GM12801 (cell line): ENCODE measurements around the gene IL18BP.

Source experiments
- TF ChIP-seq, protein P1 (sequence below): IDR thresholded peaks from one replicate; pipeline ENCODE4 v1.5.1; 2011; ENCODE audit warnings: control low read depth; ENCODE audit not compliant: insufficient read length; ENCODE audit errors: extremely low read depth

The IL18BP gene

DNA sequence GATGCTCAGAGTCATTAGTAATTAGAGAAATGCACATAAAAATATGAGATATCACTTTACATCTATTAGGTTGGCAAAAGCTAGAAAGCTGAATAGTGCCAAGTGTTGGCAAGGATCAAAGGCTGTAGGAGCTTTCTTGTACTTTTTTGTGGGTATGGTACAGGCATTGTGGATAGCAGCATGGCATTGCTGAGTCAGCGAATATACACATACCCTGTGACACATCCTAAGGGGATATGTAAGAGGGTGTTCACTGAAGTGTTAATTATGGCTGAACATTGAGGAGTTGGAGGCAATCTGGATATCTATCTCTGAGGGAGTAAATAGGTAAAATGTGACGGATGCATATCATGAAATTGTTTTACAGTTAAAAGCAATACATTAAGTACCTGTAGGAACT, 27.0 kb upstream of the IL18BP start:
- TF ChIP-seq, protein P1, sequence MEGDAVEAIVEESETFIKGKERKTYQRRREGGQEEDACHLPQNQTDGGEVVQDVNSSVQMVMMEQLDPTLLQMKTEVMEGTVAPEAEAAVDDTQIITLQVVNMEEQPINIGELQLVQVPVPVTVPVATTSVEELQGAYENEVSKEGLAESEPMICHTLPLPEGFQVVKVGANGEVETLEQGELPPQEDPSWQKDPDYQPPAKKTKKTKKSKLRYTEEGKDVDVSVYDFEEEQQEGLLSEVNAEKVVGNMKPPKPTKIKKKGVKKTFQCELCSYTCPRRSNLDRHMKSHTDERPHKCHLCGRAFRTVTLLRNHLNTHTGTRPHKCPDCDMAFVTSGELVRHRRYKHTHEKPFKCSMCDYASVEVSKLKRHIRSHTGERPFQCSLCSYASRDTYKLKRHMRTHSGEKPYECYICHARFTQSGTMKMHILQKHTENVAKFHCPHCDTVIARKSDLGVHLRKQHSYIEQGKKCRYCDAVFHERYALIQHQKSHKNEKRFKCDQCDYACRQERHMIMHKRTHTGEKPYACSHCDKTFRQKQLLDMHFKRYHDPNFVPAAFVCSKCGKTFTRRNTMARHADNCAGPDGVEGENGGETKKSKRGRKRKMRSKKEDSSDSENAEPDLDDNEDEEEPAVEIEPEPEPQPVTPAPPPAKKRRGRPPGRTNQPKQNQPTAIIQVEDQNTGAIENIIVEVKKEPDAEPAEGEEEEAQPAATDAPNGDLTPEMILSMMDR, result no peak

DNA sequence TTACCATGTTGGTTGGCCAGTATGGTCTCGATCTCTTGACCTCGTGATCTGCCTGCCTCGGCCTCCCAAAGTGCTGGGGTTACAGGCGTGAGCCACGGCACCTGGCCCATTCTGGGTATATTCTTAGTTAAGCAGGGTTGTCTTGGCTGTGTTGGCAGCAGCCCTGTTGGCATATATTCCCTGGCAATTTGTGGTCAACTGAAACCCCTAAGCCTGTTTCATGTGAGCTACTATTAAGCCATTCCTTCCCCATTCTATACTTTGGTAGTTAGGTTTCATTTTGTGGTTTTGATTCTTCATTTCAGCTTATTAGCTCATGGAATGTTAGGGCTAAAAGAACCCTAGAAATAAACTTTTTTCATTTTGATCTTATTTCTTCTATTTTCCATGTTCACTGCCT, 22.2 kb upstream of the IL18BP start:
- TF ChIP-seq, protein P1, result no peak

DNA sequence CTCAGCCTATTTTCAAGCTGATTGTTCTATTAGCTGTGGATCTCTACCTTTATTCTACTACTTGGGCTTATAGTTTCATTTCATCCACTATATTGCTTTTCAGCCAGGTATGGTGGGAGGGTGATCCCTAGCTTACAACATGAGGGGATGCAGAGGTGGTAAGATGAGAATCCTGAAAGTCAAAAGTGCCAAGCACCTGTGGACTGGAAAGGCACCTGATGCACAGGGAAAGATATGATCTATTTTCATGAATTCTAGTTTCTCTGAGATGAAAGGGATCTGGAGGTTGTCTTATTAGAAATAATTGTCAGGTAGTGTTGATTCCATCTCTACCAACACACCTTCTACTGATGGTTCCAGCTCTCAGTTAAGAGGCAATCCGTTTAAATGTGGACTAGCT, 21.6 kb upstream of the IL18BP start:
- TF ChIP-seq, protein P1, result no peak

DNA sequence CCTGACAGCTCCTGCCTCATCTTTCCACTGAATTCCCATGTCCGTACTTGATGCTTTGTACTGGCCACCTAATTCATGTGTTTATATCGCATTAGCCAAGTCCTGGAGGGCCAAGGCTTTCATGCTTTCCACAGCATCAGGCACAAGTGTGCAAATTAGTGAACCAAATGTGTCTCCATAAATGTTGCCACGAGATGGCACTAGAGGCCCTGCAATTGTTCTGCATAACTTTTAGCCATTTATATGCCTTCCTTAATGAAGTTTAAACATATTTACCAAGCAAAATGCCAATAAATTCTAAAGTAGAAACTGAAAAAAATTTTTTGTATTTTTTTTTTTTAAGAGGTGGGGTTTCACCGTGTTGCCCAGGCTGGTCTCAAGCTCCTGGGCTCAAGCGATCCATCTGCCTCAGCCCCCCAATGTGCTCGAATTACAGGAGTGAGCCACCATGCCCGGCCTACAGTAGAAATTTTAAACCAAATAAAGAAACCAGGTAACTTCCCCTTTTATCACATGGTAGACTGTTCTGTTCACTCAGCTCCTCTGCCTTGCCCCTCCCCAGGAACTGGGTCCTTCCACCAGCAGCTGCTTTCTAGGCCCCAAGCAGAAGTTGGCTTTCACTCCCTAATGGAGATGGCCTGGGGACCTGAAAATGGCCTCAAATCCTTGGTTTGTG, 20.8 kb upstream of the IL18BP start:
- TF ChIP-seq, protein P1, result no peak

DNA sequence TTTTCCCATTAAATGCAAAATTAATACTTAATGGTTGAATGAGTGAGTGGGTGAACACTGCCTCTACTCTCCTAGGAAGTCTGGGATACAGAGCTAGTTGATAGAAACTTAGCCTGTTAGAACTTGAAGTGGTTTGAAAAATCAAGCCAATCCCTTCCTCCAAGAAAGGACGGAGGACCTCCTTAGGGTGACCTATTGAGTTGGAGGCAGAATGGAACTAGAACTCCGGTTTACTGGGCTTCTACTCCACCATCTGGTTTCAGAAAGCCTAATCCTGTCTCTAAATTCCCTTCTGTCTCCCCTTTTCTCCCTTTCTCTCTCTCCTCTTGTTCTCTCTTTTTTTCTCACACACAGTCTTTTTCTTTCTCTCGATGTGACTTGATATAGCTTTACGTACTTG, 19.6 kb upstream of the IL18BP start:
- TF ChIP-seq, protein P1, result no peak

DNA sequence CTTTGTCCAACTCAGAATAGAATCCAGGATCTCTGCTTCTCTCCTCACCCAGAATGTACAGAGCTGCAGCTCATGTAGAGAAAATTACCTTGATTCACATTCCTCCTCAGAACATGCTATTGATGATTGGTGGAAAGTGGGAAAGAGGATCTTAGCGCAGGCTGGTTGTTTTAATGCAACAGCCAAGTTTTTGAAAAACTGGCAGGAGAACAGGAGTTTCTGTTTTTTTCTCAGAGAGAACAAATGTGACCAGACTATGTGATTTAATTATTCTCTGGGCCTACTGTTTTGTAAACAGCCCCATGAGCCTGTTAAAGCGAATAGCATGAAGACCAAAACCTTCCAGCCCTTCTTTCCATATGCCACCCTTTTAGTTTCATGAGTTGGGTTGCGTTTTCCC, 19.1 kb upstream of the IL18BP start:
- TF ChIP-seq, protein P1, result no peak

DNA sequence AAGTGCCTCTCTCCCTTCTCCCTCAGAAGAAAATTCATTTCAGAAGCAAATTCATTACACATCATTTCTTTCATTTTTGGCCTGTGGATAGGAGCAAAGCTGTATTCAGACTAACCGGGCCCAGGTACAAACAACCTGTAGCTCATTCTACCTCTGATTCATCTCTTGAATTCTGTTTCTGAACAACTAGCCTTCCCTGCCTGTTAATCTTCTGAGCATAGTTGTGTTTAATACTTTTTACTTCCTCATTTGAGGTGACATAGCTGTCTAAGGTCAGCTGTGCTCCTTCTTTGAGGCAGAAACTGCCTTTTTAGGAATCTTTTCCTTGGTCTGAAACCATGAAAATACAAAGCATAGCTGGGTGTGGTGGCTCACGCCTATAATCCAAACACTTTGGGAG, 12.6 kb upstream of the IL18BP start:
- TF ChIP-seq, protein P1, result no peak
